Neural cell (in vitro differentiated cells): Measurements from ENCODE around the gene EGLN1. TPM values are rescaled to one million over a fixed set of nuclear protein-coding genes. Genes with fewer than 3 reads are reported as not detected.

Experiments
- H2AFZ ChIP-seq: fragments of 200-600, 300-800 bp; sonication (generic), shearing (Covaris generic); 2 replicates; pipeline ENCODE4 v1.6.0; 2014; ENCODE audit warnings: low read depth, mild to moderate bottlenecking, antibody characterized with exemption, low read length, moderate library complexity
- H3F3A ChIP-seq: fragments of 200-600 bp; shearing (Covaris generic); 2 replicates; pipeline ENCODE4 v1.6.1; 2016; ENCODE audit warnings: mild to moderate bottlenecking, moderate library complexity, mixed read lengths, antibody characterized with exemption, low read length; ENCODE audit not compliant: insufficient read depth, poor library complexity, severe bottlenecking
- H3K27ac ChIP-seq: fragments of 200-600, 300-800 bp; sonication (generic), shearing (Covaris generic); 2 replicates; pipeline ENCODE4 v1.5.1; 2014; ENCODE audit warnings: mild to moderate bottlenecking, low read length, moderate library complexity
- H3K27me3 ChIP-seq: fragments of 300-800, 200-600 bp; sonication (generic), shearing (Covaris generic); 2 replicates; pipeline ENCODE4 v1.6.0; 2014; ENCODE audit warnings: mild to moderate bottlenecking, low read depth, low read length, moderate library complexity; ENCODE audit not compliant: insufficient read depth
- H3K36me3 ChIP-seq: fragments of 300-800, 200-600 bp; sonication (generic), shearing (Covaris generic); 2 replicates; pipeline ENCODE4 v1.5.1; 2014; ENCODE audit warnings: mild to moderate bottlenecking, antibody characterized with exemption, low read length, moderate library complexity; ENCODE audit not compliant: insufficient read depth
- H3K4me2 ChIP-seq: fragments of 300-800, 200-600 bp; sonication (generic), shearing (Covaris generic); 2 replicates; pipeline ENCODE4 v1.6.0; 2014; ENCODE audit warnings: mild to moderate bottlenecking, low read length
- H3K4me3 ChIP-seq: fragments of 300-800, 200-600 bp; sonication (generic), shearing (Covaris generic); 2 replicates; pipeline ENCODE4 v1.5.1; 2014; ENCODE audit warnings: mild to moderate bottlenecking, low read length, moderate library complexity
- H3K79me2 ChIP-seq: fragments of 200-600 bp; shearing (Covaris generic); replicated peaks from 2 replicates; pipeline ENCODE4 v1.6.0; 2014; ENCODE audit warnings: mild to moderate bottlenecking, low read length, moderate library complexity; ENCODE audit not compliant: insufficient read depth
- H3K9ac ChIP-seq: fragments of 300-800, 200-600 bp; sonication (generic), shearing (Covaris generic); 2 replicates; pipeline ENCODE4 v1.6.1; 2016; ENCODE audit warnings: mild to moderate bottlenecking, low read length, mixed read lengths
- H3K9me2 ChIP-seq: fragments of 200-600 bp; shearing (Covaris generic); 2 replicates; pipeline ENCODE4 v1.6.1; 2016; ENCODE audit warnings: mild to moderate bottlenecking, low read length, mixed read lengths; ENCODE audit not compliant: insufficient read depth
- H3K9me3 ChIP-seq: fragments of 200-600, 300-800 bp; sonication (generic), shearing (Covaris generic); 2 replicates; pipeline ENCODE4 v1.6.1; 2016; ENCODE audit warnings: mild to moderate bottlenecking, mixed run types, low read length, moderate library complexity, mixed read lengths
- H4K20me1 ChIP-seq: fragments of 200-600 bp; shearing (Covaris generic); 2 replicates; pipeline ENCODE4 v1.6.1; 2016; ENCODE audit warnings: mild to moderate bottlenecking, mixed run types; ENCODE audit not compliant: insufficient read depth
- EP300 ChIP-seq: fragments of 450-650 bp; conservative IDR thresholded peaks from 2 replicates; pipeline ENCODE4 v1.6.1; 2014; ENCODE audit warnings: antibody characterized with exemption, mild to moderate bottlenecking, moderate library complexity; ENCODE audit not compliant: poor library complexity, severe bottlenecking
- EZH2 ChIP-seq: fragments of 200-600, 300-800 bp; shearing (Covaris generic), sonication (generic); IDR thresholded peaks from 2 replicates; pipeline ENCODE4 v1.6.1; 2014; ENCODE audit warnings: antibody characterized with exemption, low read length, borderline replicate concordance, mild to moderate bottlenecking; ENCODE audit not compliant: insufficient read depth, poor library complexity, severe bottlenecking
- MXI1 ChIP-seq: fragments of 450-650 bp; conservative IDR thresholded peaks from 2 replicates; pipeline ENCODE4 v1.6.1; 2014; ENCODE audit warnings: antibody characterized with exemption, mild to moderate bottlenecking; ENCODE audit not compliant: poor library complexity, severe bottlenecking
- POLR2AphosphoS5 ChIP-seq: IDR thresholded peaks from 2 replicates; pipeline ENCODE4 v1.6.1; 2012
- RAD21 ChIP-seq: fragments of 450-650 bp; conservative IDR thresholded peaks from 2 replicates; pipeline ENCODE4 v1.6.1; 2014; ENCODE audit warnings: antibody characterized with exemption, mild to moderate bottlenecking, moderate library complexity
- SMC3 ChIP-seq: fragments of 450-650 bp; conservative IDR thresholded peaks from 2 replicates; pipeline ENCODE4 v1.6.1; 2014; ENCODE audit warnings: antibody characterized with exemption, mild to moderate bottlenecking, moderate library complexity; ENCODE audit not compliant: poor library complexity
- TAF1 ChIP-seq: IDR thresholded peaks from 2 replicates; pipeline ENCODE4 v1.6.1; 2012; ENCODE audit warnings: low read depth
- polyA plus RNA-seq: library from polyadenylated mRNA; depleted of rRNA; stranded (reverse); fragments of >200 nt; gene quantifications from 2 replicates; pipeline ENCODE4 v1.2.3, GENCODE V29; 2014
- TF ChIP-seq, protein P1 (sequence below): IDR thresholded peaks from 2 replicates; pipeline ENCODE4 v1.6.1; 2012; ENCODE audit warnings: borderline replicate concordance
- TF ChIP-seq, protein P2 (sequence below): fragments of 450-650 bp; IDR thresholded peaks from 2 replicates; pipeline ENCODE4 v1.5.1; 2014; ENCODE audit warnings: antibody characterized with exemption, mild to moderate bottlenecking, moderate library complexity; ENCODE audit not compliant: poor library complexity, severe bottlenecking

Gene EGLN1
- polyA plus RNA-seq, 1 donor from 2014 or later, result 33.2 TPM

DNA sequence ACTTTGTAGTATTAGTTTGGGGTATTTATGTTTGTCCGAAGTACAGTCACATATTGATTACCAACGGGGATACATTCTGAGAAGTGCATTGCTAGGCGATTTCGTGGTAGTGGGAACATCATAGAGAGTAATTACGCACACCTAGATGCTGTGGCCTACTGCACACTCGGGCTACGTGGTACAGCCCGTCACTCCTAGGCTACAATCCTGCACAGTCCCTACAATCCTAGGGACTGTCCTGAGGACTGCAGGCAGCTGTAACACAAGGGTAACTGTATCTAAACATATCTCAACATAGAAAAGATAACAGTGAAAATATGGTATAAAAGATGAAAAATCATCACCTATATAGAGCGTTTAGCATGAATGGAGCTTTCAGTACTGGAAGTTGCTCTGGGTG, 103.0 kb downstream of the EGLN1 start:
- Histone ChIP-seq H3K4me2 (no peak overlapping the region), H3K27me3 (no peaks in the 10 kb centered on the region), H3K36me3 (no peaks in the 10 kb centered on the region), H3K27ac (no peak overlapping the region), H3K9ac (no peak overlapping the region), H3K9me3 (no peaks in the 10 kb centered on the region), H3K79me2 (no peaks in the 10 kb centered on the region), H3K9me2 (no peaks in the 10 kb centered on the region), H3K4me3 (no peak overlapping the region), H4K20me1 (no peaks in the 10 kb centered on the region), H2AFZ (no peak overlapping the region), H3F3A (no peaks in the 10 kb centered on the region)
- no peak for TF ChIP-seq MXI1
- TF ChIP-seq, protein P1, sequence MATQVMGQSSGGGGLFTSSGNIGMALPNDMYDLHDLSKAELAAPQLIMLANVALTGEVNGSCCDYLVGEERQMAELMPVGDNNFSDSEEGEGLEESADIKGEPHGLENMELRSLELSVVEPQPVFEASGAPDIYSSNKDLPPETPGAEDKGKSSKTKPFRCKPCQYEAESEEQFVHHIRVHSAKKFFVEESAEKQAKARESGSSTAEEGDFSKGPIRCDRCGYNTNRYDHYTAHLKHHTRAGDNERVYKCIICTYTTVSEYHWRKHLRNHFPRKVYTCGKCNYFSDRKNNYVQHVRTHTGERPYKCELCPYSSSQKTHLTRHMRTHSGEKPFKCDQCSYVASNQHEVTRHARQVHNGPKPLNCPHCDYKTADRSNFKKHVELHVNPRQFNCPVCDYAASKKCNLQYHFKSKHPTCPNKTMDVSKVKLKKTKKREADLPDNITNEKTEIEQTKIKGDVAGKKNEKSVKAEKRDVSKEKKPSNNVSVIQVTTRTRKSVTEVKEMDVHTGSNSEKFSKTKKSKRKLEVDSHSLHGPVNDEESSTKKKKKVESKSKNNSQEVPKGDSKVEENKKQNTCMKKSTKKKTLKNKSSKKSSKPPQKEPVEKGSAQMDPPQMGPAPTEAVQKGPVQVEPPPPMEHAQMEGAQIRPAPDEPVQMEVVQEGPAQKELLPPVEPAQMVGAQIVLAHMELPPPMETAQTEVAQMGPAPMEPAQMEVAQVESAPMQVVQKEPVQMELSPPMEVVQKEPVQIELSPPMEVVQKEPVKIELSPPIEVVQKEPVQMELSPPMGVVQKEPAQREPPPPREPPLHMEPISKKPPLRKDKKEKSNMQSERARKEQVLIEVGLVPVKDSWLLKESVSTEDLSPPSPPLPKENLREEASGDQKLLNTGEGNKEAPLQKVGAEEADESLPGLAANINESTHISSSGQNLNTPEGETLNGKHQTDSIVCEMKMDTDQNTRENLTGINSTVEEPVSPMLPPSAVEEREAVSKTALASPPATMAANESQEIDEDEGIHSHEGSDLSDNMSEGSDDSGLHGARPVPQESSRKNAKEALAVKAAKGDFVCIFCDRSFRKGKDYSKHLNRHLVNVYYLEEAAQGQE, result no peak
- TF ChIP-seq, protein P2, sequence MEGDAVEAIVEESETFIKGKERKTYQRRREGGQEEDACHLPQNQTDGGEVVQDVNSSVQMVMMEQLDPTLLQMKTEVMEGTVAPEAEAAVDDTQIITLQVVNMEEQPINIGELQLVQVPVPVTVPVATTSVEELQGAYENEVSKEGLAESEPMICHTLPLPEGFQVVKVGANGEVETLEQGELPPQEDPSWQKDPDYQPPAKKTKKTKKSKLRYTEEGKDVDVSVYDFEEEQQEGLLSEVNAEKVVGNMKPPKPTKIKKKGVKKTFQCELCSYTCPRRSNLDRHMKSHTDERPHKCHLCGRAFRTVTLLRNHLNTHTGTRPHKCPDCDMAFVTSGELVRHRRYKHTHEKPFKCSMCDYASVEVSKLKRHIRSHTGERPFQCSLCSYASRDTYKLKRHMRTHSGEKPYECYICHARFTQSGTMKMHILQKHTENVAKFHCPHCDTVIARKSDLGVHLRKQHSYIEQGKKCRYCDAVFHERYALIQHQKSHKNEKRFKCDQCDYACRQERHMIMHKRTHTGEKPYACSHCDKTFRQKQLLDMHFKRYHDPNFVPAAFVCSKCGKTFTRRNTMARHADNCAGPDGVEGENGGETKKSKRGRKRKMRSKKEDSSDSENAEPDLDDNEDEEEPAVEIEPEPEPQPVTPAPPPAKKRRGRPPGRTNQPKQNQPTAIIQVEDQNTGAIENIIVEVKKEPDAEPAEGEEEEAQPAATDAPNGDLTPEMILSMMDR, result no peak
- no peak for TF ChIP-seq SMC3
- no peak for TF ChIP-seq EZH2
- no peak for TF ChIP-seq RAD21
- TF ChIP-seq TAF1, result no peak
- no peak for TF ChIP-seq EP300
- TF ChIP-seq POLR2AphosphoS5, result no peak

DNA sequence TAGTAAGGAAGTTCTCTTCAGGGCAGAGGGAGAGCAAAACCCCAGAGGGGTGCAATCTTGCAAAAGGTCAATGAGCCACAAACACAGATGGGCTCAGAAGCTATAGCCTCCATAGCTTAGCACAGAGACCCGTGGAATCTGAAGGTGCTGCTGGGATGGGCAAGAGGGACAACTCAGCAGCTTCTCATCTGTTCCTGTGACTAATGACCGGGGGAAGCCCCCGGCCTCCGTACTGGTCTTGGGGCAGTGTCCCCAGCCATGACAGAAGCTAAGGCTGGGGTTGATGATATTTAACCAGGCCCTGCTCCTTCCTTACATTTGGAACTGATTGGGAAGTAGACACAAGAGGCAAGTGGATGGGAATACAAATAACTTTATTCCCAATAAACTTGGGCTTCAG, 103.5 kb downstream of the EGLN1 start:
- H3K27me3 ChIP-seq, result no peaks in the 10 kb centered on the region
- no peaks in the 10 kb centered on the region for H3F3A ChIP-seq
- H3K9ac ChIP-seq, result no peak overlapping the region
- no peaks in the 10 kb centered on the region for H3K9me3 ChIP-seq
- H2AFZ ChIP-seq, result no peak overlapping the region
- H3K9me2 ChIP-seq, result no peaks in the 10 kb centered on the region
- H3K36me3 ChIP-seq, result no peaks in the 10 kb centered on the region
- no peaks in the 10 kb centered on the region for H3K79me2 ChIP-seq
- H4K20me1 ChIP-seq, result no peaks in the 10 kb centered on the region
- TF ChIP-seq MXI1, result no peak
- no peak overlapping the region for H3K27ac ChIP-seq
- H3K4me3 ChIP-seq, result no peak overlapping the region
- H3K4me2 ChIP-seq, result no peak overlapping the region

DNA sequence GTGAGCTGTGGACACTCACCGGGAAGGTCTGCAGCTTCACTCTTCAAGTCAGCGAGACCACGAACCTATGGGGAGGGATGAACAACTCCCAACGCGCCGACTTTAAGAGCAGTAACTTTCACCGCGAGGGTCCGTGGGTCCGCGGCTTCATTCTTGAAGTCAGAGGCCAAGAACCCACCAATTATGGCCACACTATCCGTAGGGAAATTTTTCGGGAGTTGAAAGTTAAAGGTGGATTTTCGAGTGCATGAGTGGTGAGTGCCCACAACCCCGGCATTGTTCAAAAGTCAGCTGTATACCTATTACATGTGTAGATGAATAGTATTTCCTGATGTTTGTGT, 104.1 kb downstream of the EGLN1 start:
- H3K27ac ChIP-seq, result no peak overlapping the region
- no peaks in the 10 kb centered on the region for H3K9me3 ChIP-seq
- H3K4me3 ChIP-seq, result no peak overlapping the region
- no peaks in the 10 kb centered on the region for H3K79me2 ChIP-seq
- H3K4me2 ChIP-seq, result no peak overlapping the region
- no peak overlapping the region for H3K9ac ChIP-seq
- no peaks in the 10 kb centered on the region for H3K27me3 ChIP-seq
- H3K36me3 ChIP-seq, result no peaks in the 10 kb centered on the region
- no peak for TF ChIP-seq TAF1
- TF ChIP-seq, protein P1, result no peak
- no peaks in the 10 kb centered on the region for H4K20me1 ChIP-seq
- H3K9me2 ChIP-seq, result no peaks in the 10 kb centered on the region
- H3F3A ChIP-seq, result no peaks in the 10 kb centered on the region
- no peak overlapping the region for H2AFZ ChIP-seq
